Esophagus muscularis mucosa (tissue), 4 donors: ENCODE measurements around the gene ENKD1.

Source experiments
- EP300 ChIP-seq: sonication (generic); formaldehyde crosslinking; IDR thresholded peaks from one replicate; pipeline ENCODE4 v1.6.1; 2017; ENCODE audit warnings: antibody characterized with exemption
- POLR2A ChIP-seq: fragments of 450-650 bp; IDR thresholded peaks from one replicate; pipeline ENCODE4 v1.6.1; 2017; ENCODE audit warnings: antibody characterized with exemption, moderate library complexity, mild to moderate bottlenecking, low read depth
- POLR2AphosphoS5 ChIP-seq, 2 donors: sonication (generic); formaldehyde crosslinking; IDR thresholded peaks; one replicate each; pipeline ENCODE4 v1.6.1; 2017; ENCODE audit warnings: antibody characterized with exemption in 2 of 2
- TF ChIP-seq, protein P1 (sequence below), 3 experiments: fragments of 200-600 bp in 2 of 3; fragments of 450-650 bp in 1 of 3; sonication (generic) in 2 of 3; IDR thresholded peaks; one replicate each; pipeline ENCODE4 v1.5.1; 2017 to 2019; ENCODE audit warnings: antibody characterized with exemption in 3 of 3, mild to moderate bottlenecking in 2 of 3, moderate library complexity in 1 of 3

DNA sequence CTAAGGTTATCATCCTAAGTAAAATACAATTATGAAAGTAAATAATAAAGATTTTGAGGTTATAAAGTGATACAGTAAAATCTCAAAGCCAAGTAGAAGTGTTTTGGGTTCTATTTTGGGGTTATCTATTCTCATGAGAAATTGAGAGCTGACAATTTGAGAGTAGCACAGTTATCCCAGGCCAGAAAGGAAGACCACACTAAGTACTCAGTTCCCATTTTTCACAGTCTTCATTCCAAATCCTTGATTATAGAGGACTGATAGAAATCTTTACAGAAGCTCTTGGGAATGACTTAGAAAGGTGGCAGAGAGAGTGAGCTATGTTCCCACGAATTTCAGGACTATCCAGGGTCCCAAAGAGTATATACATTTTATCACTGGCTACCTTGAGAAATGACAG is 48.0 kb upstream of the ENKD1 start:
- TF ChIP-seq, protein P1, sequence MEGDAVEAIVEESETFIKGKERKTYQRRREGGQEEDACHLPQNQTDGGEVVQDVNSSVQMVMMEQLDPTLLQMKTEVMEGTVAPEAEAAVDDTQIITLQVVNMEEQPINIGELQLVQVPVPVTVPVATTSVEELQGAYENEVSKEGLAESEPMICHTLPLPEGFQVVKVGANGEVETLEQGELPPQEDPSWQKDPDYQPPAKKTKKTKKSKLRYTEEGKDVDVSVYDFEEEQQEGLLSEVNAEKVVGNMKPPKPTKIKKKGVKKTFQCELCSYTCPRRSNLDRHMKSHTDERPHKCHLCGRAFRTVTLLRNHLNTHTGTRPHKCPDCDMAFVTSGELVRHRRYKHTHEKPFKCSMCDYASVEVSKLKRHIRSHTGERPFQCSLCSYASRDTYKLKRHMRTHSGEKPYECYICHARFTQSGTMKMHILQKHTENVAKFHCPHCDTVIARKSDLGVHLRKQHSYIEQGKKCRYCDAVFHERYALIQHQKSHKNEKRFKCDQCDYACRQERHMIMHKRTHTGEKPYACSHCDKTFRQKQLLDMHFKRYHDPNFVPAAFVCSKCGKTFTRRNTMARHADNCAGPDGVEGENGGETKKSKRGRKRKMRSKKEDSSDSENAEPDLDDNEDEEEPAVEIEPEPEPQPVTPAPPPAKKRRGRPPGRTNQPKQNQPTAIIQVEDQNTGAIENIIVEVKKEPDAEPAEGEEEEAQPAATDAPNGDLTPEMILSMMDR (IDR thresholded peaks at IDR 0.05): no peak
- TF ChIP-seq POLR2A (no peak), POLR2AphosphoS5 (IDR thresholded peaks at IDR 0.05) (no peak), EP300 (no peak)
